Astrocyte (in vitro differentiated cells and primary cell): ENCODE results near the gene HMGA1.

ENCODE experiments used
- CTCF ChIP-seq: IDR thresholded peaks from 2 replicates; pipeline ENCODE4 v1.5.1; 2011; ENCODE audit warnings: low read depth, mild to moderate bottlenecking, inconsistent platforms, low read length, moderate library complexity; ENCODE audit not compliant: insufficient read depth
- EZH2 ChIP-seq: IDR thresholded peaks from 2 replicates; pipeline ENCODE4 v1.6.1; 2012; ENCODE audit warnings: mild to moderate bottlenecking, low read length, inconsistent platforms; ENCODE audit not compliant: insufficient read depth

- TF ChIP-seq CTCF (no peak), EZH2 (no peak)
Observed at GRCh38 chr6:34195726-34196115, 41.0 kb upstream of the HMGA1 start.
